Embryonic facial prominence (tissue), 1 donor: ENCODE data around the gene IVD.

Source experiments
- DNase-seq: peaks from one replicate; pipeline ENCODE4 v3.0.0-alpha.2; 2016; ENCODE audit errors: extremely low spot score

The IVD gene

GRCh38 chr15:40459391-40460015 lies 53.9 kb downstream of the IVD start:
- DNase-seq, result no peak

DNA sequence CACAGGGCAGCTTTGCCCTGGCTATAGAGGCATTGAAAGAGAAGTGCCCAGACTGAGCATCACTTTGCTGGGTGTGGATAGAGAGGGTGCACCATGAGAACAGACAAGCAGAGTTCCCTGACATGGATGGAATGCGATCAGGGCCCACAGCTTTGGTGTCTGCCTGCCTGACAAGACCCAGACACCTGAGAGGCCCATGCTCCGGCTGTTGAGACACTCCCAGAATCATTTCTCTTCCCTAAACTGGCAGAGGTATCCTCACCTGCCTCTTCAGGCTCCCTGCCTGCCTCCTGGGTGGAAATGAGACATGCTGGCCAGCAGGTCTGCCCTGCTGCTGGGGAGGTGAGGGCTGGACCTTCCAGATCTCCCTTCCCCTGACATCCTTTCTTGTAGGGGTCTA lies 54.8 kb downstream of the IVD start:
- DNase-seq, result no peak

- DNase-seq, result no peak
Measured at GRCh38 chr15:40461958-40462357, 56.4 kb downstream of the IVD start.

DNA sequence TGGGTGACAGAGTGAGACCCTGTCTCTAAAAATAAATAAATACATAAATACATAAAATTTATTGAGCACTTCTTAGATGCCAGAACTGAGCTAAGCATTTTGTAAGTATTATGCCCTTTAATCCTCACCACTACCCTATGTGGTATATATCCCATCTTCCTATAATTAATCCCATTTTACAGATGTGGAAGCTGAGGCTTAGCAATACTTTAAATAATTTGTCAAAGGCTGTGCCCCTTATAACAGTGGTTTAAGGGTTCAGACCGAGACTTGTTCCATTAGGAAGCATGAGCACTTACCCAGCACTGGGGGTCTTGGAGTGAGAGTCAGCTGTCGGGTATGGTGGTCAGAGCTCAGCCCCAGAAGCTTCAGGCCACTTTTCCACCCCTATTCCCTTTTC lies 57.7 kb downstream of the IVD start:
- no peak for DNase-seq

GRCh38 chr15:40463886-40464545 lies 58.4 kb downstream of the IVD start:
- DNase-seq, result no peak

DNA sequence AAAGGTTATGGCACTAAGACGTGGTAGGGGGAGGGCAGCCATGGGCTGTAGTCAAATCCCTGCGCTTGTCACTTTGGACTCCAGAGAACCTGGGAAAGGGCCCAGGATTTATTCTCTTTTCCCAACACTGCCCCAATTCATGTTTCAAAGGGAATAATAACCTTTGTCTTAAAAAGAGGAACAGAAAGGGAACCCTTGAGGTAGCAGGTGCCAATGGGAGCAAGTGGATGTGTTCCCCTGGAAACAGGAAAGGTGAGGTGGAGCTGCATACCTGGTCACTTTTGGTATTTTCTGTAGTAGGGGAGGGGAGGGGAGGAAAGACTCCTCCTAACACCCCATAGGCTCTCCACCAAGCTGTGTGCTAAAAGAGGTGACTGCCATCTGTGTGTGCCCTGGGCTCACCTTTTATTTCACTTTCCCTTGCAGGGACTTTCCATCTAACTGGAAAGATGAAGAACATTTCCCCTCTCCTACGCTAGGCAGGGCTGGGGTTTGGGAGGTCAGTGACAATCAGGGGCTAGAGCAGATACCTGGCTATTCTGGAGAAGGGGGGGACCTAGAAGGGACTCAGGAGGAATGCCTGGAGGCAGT lies 59.1 kb downstream of the IVD start:
- DNase-seq, result no peak

- DNase-seq, result no peak
Measured at GRCh38 chr15:40465939-40466338, 60.3 kb downstream of the IVD start.

DNA sequence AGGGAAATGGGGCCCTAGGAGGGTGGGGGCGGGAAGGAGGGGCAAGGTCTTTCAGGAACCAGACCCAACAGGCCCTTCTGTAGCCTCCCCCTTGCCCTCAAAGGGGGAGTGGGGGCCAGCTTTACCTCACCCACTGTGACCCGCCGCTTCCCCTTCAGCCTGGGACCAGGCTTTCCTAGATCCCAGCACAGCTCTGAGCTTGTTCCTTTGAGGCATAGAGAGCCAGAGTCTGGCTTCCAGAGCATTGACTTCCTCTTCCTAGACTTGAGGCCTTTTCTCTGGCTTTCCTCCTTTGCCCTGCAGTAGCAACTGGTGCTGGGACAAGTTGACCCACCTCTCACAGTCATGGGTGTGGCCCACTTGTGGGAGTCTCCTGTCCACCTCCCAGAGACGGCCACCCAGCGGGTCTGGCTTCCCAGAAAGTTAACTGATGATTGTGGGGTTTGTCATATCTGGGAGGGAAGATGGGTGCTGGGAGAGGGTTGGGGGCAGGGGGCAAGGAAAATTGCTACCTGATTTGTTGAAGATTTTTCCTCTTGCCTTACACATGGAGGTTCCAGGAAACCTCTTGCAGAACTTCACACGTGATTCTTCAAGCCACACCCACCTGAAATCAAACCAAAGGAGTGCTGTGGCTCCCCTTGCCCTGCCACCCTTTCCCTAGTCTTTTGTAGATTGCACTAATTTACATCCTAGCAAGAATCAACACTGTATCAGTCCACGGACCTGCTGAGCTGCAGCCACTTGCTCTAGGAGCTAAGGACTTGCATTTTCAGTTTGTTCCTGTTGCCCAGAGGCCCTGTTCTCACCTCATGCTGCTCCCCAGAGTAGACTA lies 61.0 kb downstream of the IVD start:
- DNase-seq, result no peak

DNA sequence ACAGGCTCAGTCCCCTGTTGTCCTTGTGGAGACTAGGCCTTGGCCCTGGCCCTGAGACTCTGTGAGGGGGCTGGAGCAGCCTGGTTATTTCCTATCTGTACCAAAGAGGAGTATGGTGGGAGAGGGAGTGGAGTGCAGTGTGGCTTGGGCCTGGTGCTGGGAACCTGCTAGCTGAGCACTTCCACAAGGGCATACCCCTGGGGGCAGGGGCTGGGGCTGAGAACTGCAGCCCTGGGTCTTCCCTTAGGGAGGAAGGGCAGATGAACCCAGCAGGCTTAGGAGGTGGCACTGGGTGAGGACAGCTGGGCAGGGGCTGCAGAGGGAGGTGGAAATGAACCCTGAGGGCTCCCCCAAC lies 61.6 kb downstream of the IVD start:
- DNase-seq, result no peak

DNA sequence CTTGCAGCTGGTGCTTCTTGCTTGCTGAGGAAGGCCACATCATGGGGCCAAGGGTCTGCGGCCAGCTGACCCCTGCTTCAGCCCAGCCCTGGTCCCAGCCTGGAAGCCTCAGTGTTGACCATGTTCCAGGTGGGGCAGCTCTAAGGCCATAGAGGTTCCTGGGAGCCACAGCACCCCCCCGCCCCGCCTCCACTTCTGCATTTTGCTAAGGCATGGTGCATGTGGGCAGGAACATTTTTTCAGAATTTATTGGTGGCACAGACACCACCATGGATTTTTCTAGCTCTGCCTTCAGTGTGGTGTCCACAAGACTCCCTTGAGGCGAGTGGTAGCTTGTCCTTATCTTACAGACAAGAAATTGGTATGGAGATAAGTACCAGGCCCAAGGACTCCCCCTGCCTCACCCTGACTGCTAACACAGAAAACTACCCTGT lies 63.3 kb downstream of the IVD start:
- DNase-seq, result no peak

DNA sequence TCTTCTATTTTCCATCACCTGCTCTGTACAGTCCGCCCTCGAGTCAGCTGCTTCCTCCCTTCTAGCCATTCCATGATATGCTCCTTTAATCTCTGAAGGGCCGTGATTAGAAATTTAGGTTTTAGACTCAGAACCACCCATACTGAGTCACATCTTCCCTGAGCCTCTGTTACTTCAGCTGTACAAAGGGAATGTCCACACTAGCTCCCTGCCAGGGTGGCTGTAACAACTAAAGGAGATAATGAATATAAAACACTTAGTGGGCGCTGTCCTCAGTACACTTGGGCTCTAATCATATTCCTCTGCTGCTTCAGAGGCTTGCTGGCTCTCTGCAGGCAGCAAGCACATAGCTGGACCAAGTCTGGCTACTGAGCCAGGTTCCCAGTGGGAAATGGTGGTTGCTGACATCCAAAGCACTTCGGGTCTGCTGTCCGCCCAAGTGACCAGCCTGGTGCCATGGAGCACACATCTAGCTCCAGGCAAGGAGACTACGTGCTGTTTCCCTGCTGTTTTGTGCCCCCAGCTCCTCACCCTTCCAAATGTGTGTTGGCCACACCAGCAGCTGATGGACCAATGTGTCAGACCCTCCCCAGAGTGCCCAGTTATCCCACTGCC lies 64.3 kb downstream of the IVD start:
- no peak for DNase-seq

DNA sequence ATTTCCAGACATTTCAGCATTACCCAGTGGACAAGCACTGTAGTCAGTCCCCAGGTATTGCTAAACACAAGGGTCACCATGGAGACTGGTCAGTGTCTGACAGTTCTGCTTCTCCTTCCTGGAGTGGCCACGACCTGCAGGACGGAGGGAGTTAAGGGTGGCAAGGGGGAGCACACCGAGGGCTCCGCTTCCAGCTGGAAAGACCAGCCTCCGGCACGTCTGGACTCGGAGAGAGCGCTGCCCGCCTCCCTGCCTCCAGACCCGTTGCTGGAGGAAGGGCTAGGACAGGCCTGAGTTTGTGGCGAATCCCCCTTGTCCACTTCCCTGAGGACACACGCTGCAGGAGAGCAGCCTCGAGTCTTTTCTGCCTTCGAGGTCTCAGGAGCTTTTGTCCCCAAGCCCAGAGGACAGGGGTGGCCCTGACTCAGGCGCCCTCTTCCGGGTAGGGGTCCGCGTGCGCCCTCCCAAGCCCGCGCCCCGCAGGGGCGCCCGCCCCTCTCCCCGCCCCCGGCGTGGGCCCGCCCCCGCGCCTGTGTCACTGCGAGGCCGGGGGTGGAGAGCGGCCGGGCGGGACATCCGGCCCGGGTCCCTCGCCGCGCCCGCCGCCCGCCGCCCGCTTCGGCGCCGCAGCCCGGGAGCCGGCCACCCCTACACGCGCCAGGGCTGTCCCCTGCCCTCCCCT lies 65.0 kb downstream of the IVD start, which contains the start of gene CHST14:
TSS of gene CHST14 (plus strand) at position 562 of the 682 bp plus-strand sequence. CDS start 230 bp downstream, outside the sequence.
- no peak for DNase-seq
